Hematopoietic multipotent progenitor cell treated with erythropoietin and hydrocortisone succinate and interleukin-3 and kit ligand, for 6 days (in vitro differentiated cells): ENCODE results near the gene IDS.
"Not testable (repeated sequence)": the region's sequence is repeated elsewhere in the genome, so short reads cannot be mapped to it uniquely, and the experiment has no call there.

Experiments used
- DNase-seq: peaks from one replicate; pipeline ENCODE4 v3.0.0-alpha.2; 2015

The IDS gene

GRCh38 chrX:149498767-149499166 is 6.3 kb downstream of the IDS start:
- no peak for DNase-seq

- no peak for DNase-seq
Measured at GRCh38 chrX:149497626-149498025, 7.5 kb downstream of the IDS start.

GRCh38 chrX:149497054-149497453 is 8.1 kb downstream of the IDS start:
- DNase-seq, result no peak

GRCh38 chrX:149495573-149496071 is 9.5 kb downstream of the IDS start:
- DNase-seq, result no peak

- no peak for DNase-seq
Measured at GRCh38 chrX:149494844-149495565, 10.1 kb downstream of the IDS start.

- peak; percentile 39 for DNase-seq
Measured at GRCh38 chrX:149493567-149494562, 11.2 kb downstream of the IDS start.

- no peak for DNase-seq
Measured at GRCh38 chrX:149491812-149492211, 13.3 kb downstream of the IDS start.

GRCh38 chrX:149490100-149490499 is 15.0 kb downstream of the IDS start:
- no peak for DNase-seq

- not testable (repeated sequence) for DNase-seq
Measured at GRCh38 chrX:149488411-149489052, 16.6 kb downstream of the IDS start.

GRCh38 chrX:149488008-149488407 is 17.1 kb downstream of the IDS start:
- DNase-seq, result not testable (repeated sequence)

GRCh38 chrX:149487292-149487691 is 17.8 kb downstream of the IDS start:
- DNase-seq, result peak; percentile 10

GRCh38 chrX:149476513-149476912 is 28.6 kb downstream of the IDS start:
- DNase-seq, result no peak

- DNase-seq, result no peak
Measured at GRCh38 chrX:149473966-149474365, 31.1 kb downstream of the IDS start.

GRCh38 chrX:149473092-149473491 is 32.0 kb downstream of the IDS start:
- DNase-seq, result no peak

- no peak for DNase-seq
Measured at GRCh38 chrX:149472625-149473024, 32.5 kb downstream of the IDS start.

GRCh38 chrX:149471397-149471796 is 33.7 kb downstream of the IDS start:
- DNase-seq, result no peak

- DNase-seq, result peak; percentile 79
Measured at GRCh38 chrX:149470955-149471354, 34.2 kb downstream of the IDS start.

GRCh38 chrX:149469406-149469805 is 35.7 kb downstream of the IDS start:
- DNase-seq, result no peak

GRCh38 chrX:149467920-149468319 is 37.2 kb downstream of the IDS start:
- no peak for DNase-seq

- DNase-seq, result no peak
Measured at GRCh38 chrX:149467461-149467860, 37.6 kb downstream of the IDS start.

GRCh38 chrX:149462849-149463248 is 42.3 kb downstream of the IDS start:
- DNase-seq, result no peak

GRCh38 chrX:149461746-149462145 is 43.4 kb downstream of the IDS start:
- no peak for DNase-seq

GRCh38 chrX:149458586-149458985 is 46.5 kb downstream of the IDS start:
- DNase-seq, result peak; percentile 57
